HG03565 (cell line): ENCODE measurements around the gene ANKRD10.

ENCODE experiments used
- ATAC-seq: cut with Tn5 transposase; IDR thresholded peaks from one replicate; pipeline ENCODE4 v1.9.1; 2021; ENCODE audit warnings: mild to moderate bottlenecking, moderate library complexity; ENCODE audit not compliant: unreplicated experiment

Gene ANKRD10

GRCh38 chr13:110886870-110887596, 27.8 kb downstream of the ANKRD10 start:
- ATAC-seq = no peak

- ATAC-seq = no peak
Measured at GRCh38 chr13:110885966-110886869, 28.7 kb downstream of the ANKRD10 start.

- no peak for ATAC-seq
Measured at GRCh38 chr13:110885516-110885915, 29.4 kb downstream of the ANKRD10 start.

GRCh38 chr13:110884517-110884916, 30.4 kb downstream of the ANKRD10 start:
- no peak for ATAC-seq

GRCh38 chr13:110883542-110883941, 31.3 kb downstream of the ANKRD10 start:
- ATAC-seq = no peak

- ATAC-seq = no peak
Measured at GRCh38 chr13:110882972-110883371, 31.9 kb downstream of the ANKRD10 start.

- no peak for ATAC-seq
Measured at GRCh38 chr13:110881839-110882627, 32.8 kb downstream of the ANKRD10 start.

- no peak for ATAC-seq
Measured at GRCh38 chr13:110880627-110881026, 34.2 kb downstream of the ANKRD10 start.

- no peak for ATAC-seq
Measured at GRCh38 chr13:110879482-110879881, 35.4 kb downstream of the ANKRD10 start.

GRCh38 chr13:110877737-110878258, 37.1 kb downstream of the ANKRD10 start:
- no peak for ATAC-seq

- no peak for ATAC-seq
Measured at GRCh38 chr13:110876609-110877008, 38.3 kb downstream of the ANKRD10 start.

- no peak for ATAC-seq
Measured at GRCh38 chr13:110875241-110875640, 39.6 kb downstream of the ANKRD10 start.

GRCh38 chr13:110874508-110874960, 40.3 kb downstream of the ANKRD10 start:
- ATAC-seq = no peak

- ATAC-seq = no peak
Measured at GRCh38 chr13:110873639-110874507, 41.0 kb downstream of the ANKRD10 start.

- no peak for ATAC-seq
Measured at GRCh38 chr13:110872768-110873638, 41.9 kb downstream of the ANKRD10 start.

GRCh38 chr13:110872034-110872767, 42.7 kb downstream of the ANKRD10 start:
- no peak for ATAC-seq

GRCh38 chr13:110869805-110870706, 44.8 kb downstream of the ANKRD10 start:
- ATAC-seq = no peak
